AG09309 (cell line): ENCODE measurements around the gene PDE9A.

ENCODE experiments used
- DNase-seq: peaks from one replicate; pipeline ENCODE4 v3.0.0-alpha.2; 2010; ENCODE audit warnings: low read depth
- H3K4me3 ChIP-seq: 2 replicates; pipeline ENCODE4 v1.5.1; 2011; ENCODE audit warnings: mild to moderate bottlenecking, low read depth, low read length, moderate library complexity; ENCODE audit not compliant: control insufficient read depth
- TF ChIP-seq, protein P1 (sequence below): IDR thresholded peaks from 2 replicates; pipeline ENCODE4 v1.5.1; 2011; ENCODE audit warnings: mild to moderate bottlenecking, low read depth, low read length, inconsistent platforms; ENCODE audit not compliant: insufficient read depth, control insufficient read depth; ENCODE audit errors: missing control alignments

The PDE9A gene

DNA sequence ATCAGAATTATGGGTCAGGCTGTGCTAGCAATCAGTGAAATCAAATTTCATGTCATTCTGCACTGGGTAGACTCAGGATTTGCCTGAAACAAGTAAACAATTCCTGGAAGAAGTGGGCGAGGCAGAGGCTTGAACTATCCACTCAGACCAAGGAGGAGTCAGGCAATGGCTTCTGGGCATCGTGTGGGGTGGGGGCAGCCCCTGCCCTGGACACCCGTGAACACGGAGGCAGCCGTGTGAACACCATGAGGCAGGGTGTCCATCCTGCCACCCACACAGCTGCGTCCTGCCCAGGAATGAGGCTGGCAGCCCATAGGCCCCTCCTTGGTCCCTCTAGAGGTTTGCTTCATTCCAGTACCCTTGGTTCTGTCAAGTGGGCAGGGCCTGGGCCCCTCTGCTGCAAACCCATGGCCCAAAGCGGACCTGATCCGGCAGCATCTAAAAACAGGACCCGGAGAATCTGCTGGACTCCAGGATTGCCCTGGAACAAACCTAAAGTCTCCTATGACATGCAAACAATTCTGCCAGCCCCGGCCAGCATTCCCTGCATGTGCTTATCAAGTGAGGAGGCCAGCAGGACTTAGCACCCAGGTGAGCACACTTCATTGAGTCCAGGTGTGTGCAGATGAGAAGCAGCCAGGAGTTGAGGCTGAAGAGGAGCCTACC, 69.5 kb downstream of the PDE9A start:
- no peak for DNase-seq
- H3K4me3 ChIP-seq, result no peak overlapping the region
- TF ChIP-seq, protein P1, sequence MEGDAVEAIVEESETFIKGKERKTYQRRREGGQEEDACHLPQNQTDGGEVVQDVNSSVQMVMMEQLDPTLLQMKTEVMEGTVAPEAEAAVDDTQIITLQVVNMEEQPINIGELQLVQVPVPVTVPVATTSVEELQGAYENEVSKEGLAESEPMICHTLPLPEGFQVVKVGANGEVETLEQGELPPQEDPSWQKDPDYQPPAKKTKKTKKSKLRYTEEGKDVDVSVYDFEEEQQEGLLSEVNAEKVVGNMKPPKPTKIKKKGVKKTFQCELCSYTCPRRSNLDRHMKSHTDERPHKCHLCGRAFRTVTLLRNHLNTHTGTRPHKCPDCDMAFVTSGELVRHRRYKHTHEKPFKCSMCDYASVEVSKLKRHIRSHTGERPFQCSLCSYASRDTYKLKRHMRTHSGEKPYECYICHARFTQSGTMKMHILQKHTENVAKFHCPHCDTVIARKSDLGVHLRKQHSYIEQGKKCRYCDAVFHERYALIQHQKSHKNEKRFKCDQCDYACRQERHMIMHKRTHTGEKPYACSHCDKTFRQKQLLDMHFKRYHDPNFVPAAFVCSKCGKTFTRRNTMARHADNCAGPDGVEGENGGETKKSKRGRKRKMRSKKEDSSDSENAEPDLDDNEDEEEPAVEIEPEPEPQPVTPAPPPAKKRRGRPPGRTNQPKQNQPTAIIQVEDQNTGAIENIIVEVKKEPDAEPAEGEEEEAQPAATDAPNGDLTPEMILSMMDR, result no peak

GRCh38 chr21:42724226-42724920, 71.0 kb downstream of the PDE9A start:
- no peak overlapping the region for H3K4me3 ChIP-seq
- peak; percentile 73 for DNase-seq
- TF ChIP-seq, protein P1, result no peak

GRCh38 chr21:42725416-42725930, 72.1 kb downstream of the PDE9A start:
- H3K4me3 ChIP-seq, result no peak overlapping the region
- TF ChIP-seq, protein P1, result no peak
- no peak for DNase-seq

- H3K4me3 ChIP-seq, result no peak overlapping the region
- no peak for DNase-seq
- TF ChIP-seq, protein P1, result no peak
Measured at GRCh38 chr21:42731264-42732032, 78.0 kb downstream of the PDE9A start.

- DNase-seq, result no peak
- no peak overlapping the region for H3K4me3 ChIP-seq
- TF ChIP-seq, protein P1, result no peak
Measured at GRCh38 chr21:42732033-42732410, 78.6 kb downstream of the PDE9A start.

- H3K4me3 ChIP-seq, result no peak overlapping the region
- TF ChIP-seq, protein P1, result no peak
- no peak for DNase-seq
Measured at GRCh38 chr21:42733037-42733627, 79.7 kb downstream of the PDE9A start.
